T-helper 2 cell (primary cell): ENCODE results near the gene TIMM17B.
"Not testable (repeated sequence)": the region's sequence is repeated elsewhere in the genome, so short reads cannot be mapped to it uniquely, and the experiment has no call there.

Source experiments
- DNase-seq, 5 experiments: peaks; one replicate each; pipeline versions ENCODE4 v3.0.0 to v3.0.0-alpha.2; 2012 to 2022

The TIMM17B gene

DNA sequence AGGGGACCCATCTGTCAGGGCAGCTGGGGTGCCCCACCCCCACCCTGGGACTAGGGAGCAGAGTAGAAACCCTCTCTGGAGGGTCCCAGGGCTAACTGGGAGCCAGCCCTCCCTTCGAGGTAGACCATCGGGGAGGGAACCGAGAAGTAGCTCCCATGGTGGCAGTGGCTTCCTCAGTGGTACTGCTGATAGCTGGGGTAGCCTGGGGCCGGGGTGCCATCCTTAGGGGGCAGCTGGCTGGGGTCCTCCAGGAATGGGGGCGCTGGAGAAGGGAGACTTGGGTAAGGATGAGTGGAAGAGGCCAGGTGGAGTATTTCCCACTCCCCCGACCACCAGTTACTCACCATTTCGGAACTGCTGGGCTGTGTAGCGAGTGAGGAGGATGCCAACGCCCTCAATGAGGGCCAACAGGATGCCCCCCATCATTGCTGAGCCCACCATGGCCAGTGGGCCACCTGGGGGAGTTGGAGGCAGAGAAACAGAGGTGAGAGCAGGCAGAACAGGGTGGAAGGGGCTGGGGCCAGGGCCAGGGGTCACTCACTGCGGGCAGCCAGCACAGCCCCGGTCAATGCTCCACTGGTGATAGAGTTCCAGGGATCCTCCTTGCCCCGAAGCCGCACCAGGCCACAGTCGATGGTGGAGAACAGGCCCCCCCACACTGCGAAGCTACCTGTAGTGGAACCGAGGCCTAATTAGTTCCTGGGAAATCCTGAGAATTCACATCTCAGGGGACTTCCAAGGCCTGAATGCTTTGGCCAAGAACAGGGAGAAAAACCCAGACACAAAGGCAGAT, 3.8 kb downstream of the TIMM17B start:
- DNase-seq: no peak

DNA sequence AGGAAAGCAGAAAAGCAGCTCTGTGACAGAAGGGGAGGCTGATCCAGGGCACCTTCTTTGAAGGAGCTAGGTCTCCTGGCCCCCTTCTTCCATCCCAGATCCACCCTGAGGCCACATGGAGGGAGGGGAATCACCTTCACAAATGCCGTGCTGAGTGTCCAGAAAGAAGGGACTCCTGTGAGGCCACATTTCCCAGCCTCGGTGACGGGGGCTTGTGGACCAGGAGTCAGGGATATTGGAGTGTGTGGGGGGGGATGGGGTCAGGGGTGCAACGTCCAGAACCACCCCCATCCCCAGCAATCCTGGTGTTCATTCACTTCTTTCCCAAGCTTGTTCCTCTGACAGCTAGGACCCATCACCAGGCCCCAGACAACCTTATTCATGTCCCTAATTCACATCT, 4.7 kb downstream of the TIMM17B start:
- DNase-seq: no peak

- peak; percentile 46 to 79 (median 67) for DNase-seq
Observed at GRCh38 chrX:48891402-48892288, 5.9 kb downstream of the TIMM17B start.

GRCh38 chrX:48890934-48891401, 6.6 kb downstream of the TIMM17B start:
- peak in 1 of 5 experiments; percentile 40 for DNase-seq

DNA sequence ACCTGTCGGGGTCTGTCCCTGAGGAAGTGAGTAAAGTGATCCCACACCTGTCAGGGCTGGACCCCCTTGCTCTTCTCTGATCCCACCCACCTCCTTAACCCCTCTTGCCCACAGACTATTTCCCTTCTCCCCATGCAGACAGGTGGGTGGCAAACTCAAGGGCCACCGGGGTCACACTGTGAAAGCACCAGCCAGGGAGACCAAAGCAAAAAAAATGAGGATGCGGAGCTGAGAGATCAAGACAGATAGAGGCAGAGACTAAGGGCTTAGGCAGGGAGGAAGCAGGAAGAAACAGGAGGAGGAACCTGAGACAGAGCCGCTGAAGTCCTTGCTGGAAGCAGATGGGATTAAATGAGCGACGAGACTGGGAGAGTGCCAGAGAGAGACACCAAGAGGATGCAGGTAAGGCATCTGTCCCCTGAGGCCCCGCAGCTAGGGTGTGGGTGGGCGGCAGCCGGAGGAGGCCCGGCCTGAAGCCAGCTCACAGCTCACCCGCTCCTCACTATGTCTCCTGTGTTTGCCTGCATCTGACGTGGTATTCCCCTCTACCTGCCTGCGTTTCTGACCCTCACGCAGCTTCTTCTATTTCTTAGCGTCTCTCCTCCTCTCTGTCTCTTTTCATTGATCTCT, 7.2 kb downstream of the TIMM17B start:
- DNase-seq: no peak

DNA sequence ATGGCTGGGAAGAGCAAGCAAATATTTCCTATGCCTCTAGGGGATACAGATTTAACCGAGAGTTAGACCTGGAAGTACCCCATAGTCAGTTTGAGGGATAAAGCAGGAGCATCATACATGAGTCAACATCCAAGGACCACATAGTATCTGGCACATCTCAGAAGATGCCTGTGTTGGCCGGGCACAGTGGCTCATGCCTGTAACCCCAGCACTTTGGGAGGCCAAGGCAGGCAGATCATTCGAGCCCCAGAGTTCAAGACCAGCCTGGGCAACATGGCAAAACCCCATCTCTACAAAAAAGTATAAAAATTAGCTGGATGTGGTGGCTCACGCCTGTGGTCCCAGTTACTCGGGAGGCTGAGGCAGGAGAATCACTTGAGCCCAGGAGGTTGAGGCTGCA, 11.0 kb downstream of the TIMM17B start:
- not testable (repeated sequence) for DNase-seq

DNA sequence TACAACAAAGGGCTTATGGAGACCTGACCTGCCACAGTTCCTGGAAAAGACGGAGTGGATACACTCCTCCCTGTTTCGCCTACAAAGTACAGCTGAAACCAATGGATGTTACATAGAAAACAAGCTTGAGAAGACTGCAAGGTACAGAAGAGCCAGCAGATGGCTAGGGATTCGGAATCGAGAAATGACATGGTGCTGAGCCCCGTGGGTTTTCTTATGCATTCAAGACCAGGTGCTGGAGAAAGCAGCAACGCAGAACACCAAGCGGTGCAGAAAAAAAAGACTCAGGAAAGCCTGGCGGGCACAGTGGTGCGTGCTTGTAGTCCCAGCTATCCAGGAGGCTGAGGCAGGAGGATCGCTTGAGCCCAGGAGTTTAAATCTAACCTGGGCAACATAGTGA, 13.8 kb downstream of the TIMM17B start:
- DNase-seq: no peak

DNA sequence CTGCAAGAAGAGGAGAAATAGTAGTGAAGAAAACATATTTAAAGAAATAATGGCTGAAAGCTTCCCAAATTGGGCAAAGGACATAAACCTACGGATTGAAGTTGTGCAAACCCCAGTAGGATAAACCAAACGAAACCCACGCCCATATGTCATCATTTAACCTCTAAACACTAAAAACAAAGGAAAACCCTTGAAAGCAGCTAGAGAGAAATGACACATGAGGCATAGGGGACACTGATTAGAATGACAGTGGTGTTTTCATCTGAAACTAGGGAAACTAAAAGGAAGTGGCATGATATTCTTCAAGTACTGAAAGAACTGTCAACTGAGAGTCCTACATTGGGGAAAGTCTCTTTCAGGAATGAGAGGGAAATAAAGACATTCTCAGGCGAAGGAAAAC, 20.6 kb downstream of the TIMM17B start:
- not testable (repeated sequence) for DNase-seq

GRCh38 chrX:48872017-48872416, 25.6 kb downstream of the TIMM17B start:
- DNase-seq: not testable (repeated sequence)

DNA sequence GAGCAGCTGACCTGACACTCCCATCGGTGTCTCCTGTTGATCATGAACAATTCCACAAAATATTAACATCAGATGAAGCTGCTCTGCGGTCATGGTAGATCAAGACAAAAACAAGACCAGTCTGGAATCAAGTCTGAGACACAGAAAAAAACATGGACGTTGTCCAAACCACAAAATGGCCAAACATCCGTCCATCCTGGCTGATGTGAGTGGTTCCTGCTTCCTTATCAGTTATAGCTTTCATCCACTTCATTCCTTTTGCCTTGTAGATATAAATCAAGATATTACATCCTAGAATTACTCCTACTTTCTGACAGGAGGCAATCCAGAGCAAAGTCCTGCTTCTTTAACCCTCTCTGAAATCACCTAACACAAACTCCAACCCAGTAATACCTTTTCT, 33.4 kb downstream of the TIMM17B start:
- no peak for DNase-seq

GRCh38 chrX:48854898-48855297, 42.7 kb downstream of the TIMM17B start:
- DNase-seq: peak in 1 of 5 experiments; percentile 20

DNA sequence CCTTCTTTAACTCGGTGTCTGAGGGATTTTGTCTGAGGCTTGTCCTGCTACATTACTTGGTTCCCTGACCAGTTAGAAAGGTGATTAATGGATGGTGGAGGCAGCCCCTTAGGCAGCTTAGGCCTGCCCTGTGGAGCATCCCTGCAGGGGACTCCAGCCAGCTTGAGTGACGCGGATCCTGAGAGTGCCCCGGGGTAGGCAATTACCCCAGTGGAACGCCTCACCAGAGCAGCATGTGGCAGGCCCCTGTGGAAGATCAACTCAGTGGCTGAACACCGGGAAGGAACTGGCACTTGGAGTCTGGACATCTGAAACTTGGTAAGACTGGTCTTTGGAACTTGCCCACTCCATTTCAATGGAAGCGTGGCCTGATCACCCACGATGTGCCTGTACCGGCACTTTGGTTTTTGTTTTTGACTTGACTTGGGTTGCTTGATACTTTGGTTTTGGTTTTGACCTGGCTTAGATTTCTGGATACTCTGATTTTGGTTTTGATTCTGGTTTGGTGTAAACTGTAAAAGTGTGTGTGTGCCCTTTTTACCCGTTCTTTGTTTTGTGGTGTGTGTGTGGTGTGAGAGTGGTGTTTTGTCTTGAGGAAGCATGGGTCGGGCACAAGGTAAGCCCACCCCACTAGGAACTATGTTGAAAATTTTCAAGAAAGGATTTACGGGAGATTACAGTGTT, 43.3 kb downstream of the TIMM17B start:
- not testable (repeated sequence) for DNase-seq

- DNase-seq: not testable (repeated sequence)
Observed at GRCh38 chrX:48853494-48853893, 44.1 kb downstream of the TIMM17B start.

DNA sequence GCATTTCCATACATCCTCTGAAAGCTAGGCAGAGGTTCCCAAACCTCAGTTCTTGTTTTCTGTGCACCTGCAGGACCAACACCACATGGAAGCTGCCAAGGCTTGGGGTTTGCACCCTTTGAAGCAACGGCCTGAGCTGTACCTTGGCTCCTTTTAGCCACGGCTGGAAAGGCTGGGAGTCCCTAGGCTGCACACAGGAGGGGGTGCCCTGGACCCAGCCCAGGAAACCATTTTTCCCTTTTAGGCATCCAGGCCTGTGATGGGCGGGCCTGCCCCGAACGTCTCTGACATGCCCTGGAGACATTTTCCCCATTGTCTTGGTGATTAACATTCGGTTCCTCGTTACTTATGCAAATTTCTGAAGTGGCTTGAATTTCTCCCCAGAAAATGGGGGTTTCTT, 44.7 kb downstream of the TIMM17B start:
- DNase-seq: no peak

GRCh38 chrX:48848847-48849246, 48.7 kb downstream of the TIMM17B start:
- DNase-seq: peak in 1 of 5 experiments; percentile 80
